Fibroblast of mammary gland (primary cell): Measurements from ENCODE around the gene IGFLR1.

Experiments used
- DNase-seq: peaks from one replicate; pipeline ENCODE4 v3.0.0-alpha.2; 2010; ENCODE audit warnings: low read depth
- H3K4me3 ChIP-seq: 2 replicates; pipeline ENCODE4 v1.5.1; 2011; ENCODE audit warnings: low read depth, mild to moderate bottlenecking, low read length, moderate library complexity; ENCODE audit not compliant: control insufficient read depth
- TF ChIP-seq, protein P1 (sequence below): conservative IDR thresholded peaks from 2 replicates; pipeline ENCODE4 v1.5.1; 2011; ENCODE audit warnings: low read depth, low read length, inconsistent platforms; ENCODE audit not compliant: control insufficient read depth, insufficient read depth

IGFLR1 gene

DNA sequence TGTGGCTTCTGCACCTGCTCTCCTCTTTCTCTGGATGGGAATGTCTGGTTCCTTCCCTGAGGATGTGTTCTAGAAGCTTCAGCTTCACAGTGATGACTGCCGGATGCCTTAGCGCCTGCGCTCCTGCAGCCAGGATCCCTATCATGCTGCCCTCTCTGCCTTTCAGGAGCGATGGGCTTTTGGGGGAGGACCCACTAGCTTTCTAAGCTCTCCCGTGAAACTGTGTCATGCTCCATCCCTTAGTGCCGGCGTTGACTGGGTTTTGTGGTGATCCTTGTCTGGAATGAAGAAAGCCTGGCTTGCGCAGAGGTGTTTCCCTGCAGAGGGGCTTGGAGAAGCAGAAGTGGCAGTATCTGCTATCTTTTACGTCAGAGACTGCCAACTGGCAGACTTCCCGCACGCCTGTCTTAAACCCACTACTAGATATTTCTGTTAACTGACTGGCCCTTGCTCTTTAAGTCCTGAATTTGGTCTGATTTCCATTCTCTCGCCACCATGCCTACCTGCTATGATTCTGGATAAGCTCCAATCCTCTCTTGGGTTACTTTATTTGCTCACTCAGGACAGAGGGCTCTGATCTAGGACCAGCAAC, 28.3 kb downstream of the IGFLR1 start:
- TF ChIP-seq, protein P1, sequence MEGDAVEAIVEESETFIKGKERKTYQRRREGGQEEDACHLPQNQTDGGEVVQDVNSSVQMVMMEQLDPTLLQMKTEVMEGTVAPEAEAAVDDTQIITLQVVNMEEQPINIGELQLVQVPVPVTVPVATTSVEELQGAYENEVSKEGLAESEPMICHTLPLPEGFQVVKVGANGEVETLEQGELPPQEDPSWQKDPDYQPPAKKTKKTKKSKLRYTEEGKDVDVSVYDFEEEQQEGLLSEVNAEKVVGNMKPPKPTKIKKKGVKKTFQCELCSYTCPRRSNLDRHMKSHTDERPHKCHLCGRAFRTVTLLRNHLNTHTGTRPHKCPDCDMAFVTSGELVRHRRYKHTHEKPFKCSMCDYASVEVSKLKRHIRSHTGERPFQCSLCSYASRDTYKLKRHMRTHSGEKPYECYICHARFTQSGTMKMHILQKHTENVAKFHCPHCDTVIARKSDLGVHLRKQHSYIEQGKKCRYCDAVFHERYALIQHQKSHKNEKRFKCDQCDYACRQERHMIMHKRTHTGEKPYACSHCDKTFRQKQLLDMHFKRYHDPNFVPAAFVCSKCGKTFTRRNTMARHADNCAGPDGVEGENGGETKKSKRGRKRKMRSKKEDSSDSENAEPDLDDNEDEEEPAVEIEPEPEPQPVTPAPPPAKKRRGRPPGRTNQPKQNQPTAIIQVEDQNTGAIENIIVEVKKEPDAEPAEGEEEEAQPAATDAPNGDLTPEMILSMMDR, result no peak
- no peak overlapping the region for H3K4me3 ChIP-seq

DNA sequence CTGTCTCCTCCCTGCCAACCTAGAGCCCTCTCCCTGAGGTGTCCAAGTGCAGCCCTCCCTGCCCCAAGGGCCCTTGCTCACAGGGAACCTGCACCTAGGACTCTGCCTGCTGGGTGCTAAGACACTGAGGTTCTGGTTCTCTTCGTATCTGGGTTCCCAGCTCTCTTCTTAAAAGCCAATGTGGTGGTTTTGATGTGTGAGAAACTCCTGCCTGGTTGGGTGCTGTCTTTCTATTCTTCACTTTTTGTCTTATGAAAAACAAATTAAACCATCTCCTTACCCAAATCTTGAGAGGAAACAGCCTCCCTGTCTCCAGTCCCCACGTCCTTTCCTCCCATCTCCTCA, 28.8 kb downstream of the IGFLR1 start:
- DNase-seq, result no peak
- no peak overlapping the region for H3K4me3 ChIP-seq
- TF ChIP-seq, protein P1, result no peak

More for the DNA sequence above, 28.3 kb downstream of the IGFLR1 start:
- no peak for DNase-seq

- DNase-seq, result peak; percentile 22
- TF ChIP-seq, protein P1, result no peak
- no peak overlapping the region for H3K4me3 ChIP-seq
Measured at GRCh38 chr19:35712567-35713505, 29.4 kb downstream of the IGFLR1 start.

GRCh38 chr19:35710784-35711723, 31.2 kb downstream of the IGFLR1 start:
- TF ChIP-seq, protein P1, result no peak
- no peak overlapping the region for H3K4me3 ChIP-seq
- peak; percentile 13 for DNase-seq

DNA sequence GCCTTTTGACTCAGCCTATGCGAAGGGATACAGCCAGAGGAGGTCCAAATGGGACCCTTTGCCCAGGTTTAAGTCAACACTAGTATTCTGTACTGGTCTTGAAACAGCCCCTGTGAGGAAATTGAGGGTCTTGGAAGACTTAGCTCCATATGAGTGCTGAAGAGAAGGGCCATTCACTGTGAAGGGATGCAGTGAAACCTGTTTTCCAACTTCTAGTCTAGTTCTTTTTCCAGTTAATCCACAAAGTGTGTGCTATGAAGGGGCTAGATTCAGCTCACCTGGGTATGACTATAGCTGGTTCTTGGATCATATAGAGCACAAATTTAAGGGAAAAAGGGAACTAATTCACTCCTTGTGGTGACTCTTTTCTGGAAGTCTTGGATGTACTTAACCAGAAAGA, 33.9 kb downstream of the IGFLR1 start:
- TF ChIP-seq, protein P1, result no peak
- no peak for DNase-seq
- no peak overlapping the region for H3K4me3 ChIP-seq

DNA sequence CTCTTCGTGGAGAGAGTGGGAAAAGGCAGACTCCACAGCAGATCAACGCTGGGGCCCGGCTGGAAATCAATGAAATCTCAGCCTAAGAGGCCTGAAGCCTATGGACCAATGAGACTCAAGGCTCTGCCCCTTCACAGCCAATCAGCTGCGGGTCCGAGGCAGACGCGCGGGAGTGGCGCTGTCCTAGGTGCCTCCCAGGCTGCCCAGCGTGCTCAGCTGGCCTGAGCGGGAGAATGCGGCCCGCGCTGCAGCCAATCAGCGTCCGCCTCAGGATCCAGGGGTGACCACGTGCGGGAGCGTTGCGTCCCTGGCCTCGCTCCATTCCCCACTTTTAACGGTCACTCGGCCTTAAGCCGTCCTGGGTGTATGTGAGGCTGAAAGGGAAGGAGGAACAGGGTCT, 38.0 kb downstream of the IGFLR1 start, which contains the start of gene ZBTB32:
Gene ZBTB32 (plus strand): TSS at position 341 of the 400 bp plus-strand sequence. CDS start 10,069 bp downstream, outside the sequence.
- TF ChIP-seq, protein P1, result no peak
- DNase-seq, result peak; percentile 69
- no peak within 1 kb of the TSS for H3K4me3 ChIP-seq
